ENCODE results near the gene C11orf42.

DNA sequence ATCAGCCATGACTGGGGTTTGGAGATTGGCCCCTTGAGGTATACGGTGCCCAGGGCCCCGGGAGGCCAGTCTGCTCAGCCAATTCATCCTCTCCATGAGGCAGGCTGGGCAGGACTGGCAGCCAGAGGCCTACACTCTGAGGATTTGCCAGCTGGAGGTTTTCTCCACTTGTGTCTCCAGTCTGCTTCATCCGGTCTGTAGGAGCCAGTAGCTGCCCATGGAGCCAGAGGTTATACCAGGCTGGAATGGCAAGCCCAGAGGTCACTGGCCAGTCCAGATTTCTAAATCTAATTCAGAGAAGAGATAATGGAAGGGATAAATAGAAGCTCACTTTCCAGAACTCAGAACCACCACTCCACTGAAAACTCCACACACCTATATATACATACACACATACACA, 19.1 kb downstream of the C11orf42 start:
- no peak for TF ChIP-seq TEAD4 (IDR thresholded peaks at IDR 0.05)
- TF ChIP-seq RAD21 (IDR thresholded peaks at IDR 0.05; ENCODE audit: low read depth), result no peak
- TF ChIP-seq TCF12 (IDR thresholded peaks at IDR 0.05; ENCODE audit: low read depth), result no peak
- no peak for TF ChIP-seq CEBPB (IDR thresholded peaks at IDR 0.05)
- TF ChIP-seq, protein P1, sequence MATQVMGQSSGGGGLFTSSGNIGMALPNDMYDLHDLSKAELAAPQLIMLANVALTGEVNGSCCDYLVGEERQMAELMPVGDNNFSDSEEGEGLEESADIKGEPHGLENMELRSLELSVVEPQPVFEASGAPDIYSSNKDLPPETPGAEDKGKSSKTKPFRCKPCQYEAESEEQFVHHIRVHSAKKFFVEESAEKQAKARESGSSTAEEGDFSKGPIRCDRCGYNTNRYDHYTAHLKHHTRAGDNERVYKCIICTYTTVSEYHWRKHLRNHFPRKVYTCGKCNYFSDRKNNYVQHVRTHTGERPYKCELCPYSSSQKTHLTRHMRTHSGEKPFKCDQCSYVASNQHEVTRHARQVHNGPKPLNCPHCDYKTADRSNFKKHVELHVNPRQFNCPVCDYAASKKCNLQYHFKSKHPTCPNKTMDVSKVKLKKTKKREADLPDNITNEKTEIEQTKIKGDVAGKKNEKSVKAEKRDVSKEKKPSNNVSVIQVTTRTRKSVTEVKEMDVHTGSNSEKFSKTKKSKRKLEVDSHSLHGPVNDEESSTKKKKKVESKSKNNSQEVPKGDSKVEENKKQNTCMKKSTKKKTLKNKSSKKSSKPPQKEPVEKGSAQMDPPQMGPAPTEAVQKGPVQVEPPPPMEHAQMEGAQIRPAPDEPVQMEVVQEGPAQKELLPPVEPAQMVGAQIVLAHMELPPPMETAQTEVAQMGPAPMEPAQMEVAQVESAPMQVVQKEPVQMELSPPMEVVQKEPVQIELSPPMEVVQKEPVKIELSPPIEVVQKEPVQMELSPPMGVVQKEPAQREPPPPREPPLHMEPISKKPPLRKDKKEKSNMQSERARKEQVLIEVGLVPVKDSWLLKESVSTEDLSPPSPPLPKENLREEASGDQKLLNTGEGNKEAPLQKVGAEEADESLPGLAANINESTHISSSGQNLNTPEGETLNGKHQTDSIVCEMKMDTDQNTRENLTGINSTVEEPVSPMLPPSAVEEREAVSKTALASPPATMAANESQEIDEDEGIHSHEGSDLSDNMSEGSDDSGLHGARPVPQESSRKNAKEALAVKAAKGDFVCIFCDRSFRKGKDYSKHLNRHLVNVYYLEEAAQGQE (IDR thresholded peaks at IDR 0.05; ENCODE audit: low read depth), result no peak
- TF ChIP-seq NFIC (IDR thresholded peaks at IDR 0.05), result no peak
- no peak for TF ChIP-seq EP300 (IDR thresholded peaks at IDR 0.05; ENCODE audit: borderline replicate concordance)
- TF ChIP-seq YY1 (IDR thresholded peaks at IDR 0.05; ENCODE audit: low read depth), result no peak
- TF ChIP-seq, protein P2, sequence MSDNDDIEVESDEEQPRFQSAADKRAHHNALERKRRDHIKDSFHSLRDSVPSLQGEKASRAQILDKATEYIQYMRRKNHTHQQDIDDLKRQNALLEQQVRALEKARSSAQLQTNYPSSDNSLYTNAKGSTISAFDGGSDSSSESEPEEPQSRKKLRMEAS (IDR thresholded peaks at IDR 0.05), result no peak
- TF ChIP-seq CREB1 (IDR thresholded peaks at IDR 0.05; ENCODE audit: low read depth), result no peak
- no peak for TF ChIP-seq TAF1 (IDR thresholded peaks at IDR 0.05; ENCODE audit: low read depth)
